ENCODE results near the gene PCDHGA1. TPM values are rescaled to one million over a fixed set of nuclear protein-coding genes. Genes with fewer than 3 reads are reported as not detected.

The PCDHGA1 gene
- polyA plus RNA-seq, 1 donor: 0.58 TPM

- no peak for DNase-seq (ENCODE audit: low read depth)
Measured at GRCh38 chr5:141529873-141530272, 199.6 kb downstream of the PCDHGA1 start.

GRCh38 chr5:141532726-141533125 is 202.4 kb downstream of the PCDHGA1 start:
- no peak for DNase-seq (ENCODE audit: low read depth)

GRCh38 chr5:141533897-141534296 is 203.6 kb downstream of the PCDHGA1 start:
- no peak for DNase-seq (ENCODE audit: low read depth)

- no peak for DNase-seq (ENCODE audit: low read depth)
Measured at GRCh38 chr5:141534492-141535213, 204.3 kb downstream of the PCDHGA1 start.

DNA sequence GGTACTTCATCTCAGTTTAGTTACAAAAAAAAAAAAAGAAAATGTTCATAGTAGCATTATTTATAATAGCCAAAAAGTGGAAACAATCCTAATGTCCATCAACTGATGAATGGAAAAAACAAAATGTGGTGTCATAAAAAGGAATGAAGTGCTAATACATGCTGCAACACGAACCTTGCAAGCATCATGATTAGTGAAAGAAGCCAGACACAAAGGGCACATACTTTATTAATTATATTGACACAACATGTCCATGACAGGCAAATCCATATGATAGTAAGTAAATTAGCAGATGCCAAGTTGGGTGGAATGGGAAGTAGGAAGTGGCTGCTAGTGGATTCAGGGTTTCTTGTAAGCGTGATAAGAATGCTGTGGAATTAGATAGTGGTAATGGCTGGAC is 212.7 kb downstream of the PCDHGA1 start:
- DNase-seq (ENCODE audit: low read depth): no peak

DNA sequence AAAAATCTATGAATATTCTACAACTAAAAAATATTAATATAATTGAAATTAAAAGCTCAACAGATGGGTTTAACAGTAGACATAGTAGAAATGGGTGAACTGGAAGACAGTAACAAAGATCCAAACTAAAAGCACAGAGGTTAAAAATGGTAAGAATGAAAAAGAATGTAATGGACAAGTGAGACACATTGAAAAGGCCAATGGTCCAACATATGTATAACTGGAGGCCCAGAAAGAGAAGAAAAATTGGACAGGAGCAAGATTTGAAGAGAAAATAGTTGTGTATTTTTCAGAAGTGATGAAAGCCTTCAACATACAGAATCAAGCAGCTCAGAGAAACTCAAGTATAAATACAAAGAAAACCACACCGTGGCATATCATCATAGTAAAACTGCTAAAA is 217.2 kb downstream of the PCDHGA1 start:
- no peak for DNase-seq (ENCODE audit: low read depth)

DNA sequence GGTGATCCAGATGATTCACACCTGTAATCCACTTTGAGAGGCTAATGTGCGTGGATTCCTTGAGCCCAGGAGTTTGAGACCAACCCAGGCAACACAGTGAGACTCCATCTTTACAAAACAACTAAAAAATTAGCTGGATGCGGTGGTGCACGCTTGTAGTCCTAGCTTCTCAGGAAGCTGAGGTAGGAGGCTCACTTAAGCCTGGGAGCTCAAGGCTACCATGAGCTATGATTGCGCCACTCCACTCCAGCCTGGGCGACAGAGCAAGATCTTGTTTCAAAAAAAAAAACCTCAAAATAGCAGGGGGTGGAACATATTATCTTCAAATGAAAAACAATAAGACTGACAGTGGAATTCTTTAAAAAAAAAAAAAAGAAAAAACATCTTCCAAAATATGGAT is 217.6 kb downstream of the PCDHGA1 start:
- DNase-seq (ENCODE audit: low read depth): no peak

DNA sequence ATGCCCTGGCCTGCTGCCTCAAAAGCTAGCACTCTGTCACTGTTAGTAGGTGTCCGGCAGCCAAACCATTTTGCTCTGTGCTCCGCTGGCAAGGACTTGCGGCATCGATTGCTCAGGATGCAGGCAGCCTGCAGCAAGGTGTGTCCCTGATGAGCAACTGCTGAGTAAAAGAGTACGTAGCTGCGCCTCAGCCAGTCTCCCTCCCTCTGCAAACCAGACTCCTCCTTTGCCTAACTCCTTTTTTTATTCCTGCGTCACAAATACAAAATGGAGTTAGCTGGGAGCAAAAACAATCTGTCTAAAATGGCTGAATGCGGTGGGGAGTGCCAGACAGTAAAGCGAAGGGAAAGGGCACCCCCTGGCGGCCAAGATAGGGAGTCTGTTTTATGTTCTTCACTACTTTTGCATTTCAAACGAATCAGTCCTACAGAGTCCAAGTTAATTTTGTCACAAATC is 227.4 kb downstream of the PCDHGA1 start:
- DNase-seq (ENCODE audit: low read depth): peak; percentile 90

DNA sequence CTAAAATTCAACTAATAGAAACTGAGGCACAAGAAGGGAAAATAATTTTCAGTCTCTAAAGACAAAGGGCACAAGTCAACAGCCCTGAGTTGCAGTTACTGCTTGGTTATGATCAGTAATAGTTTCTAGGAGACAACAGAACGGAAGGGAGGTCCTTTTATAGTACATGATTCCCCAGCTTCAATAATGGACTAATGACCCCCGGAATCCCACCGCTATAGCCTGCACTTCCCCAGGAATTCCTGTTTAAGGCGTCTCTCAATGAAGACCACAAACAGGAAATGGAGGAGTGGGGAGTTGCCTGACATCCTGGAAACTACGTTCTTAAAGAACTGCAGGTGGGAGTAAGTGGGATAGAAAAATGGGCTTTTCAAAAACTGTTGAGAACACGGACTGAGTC is 227.8 kb downstream of the PCDHGA1 start:
- DNase-seq (ENCODE audit: low read depth): no peak

GRCh38 chr5:141559461-141559860 is 229.1 kb downstream of the PCDHGA1 start:
- no peak for DNase-seq (ENCODE audit: low read depth)

GRCh38 chr5:141560151-141560550 is 229.8 kb downstream of the PCDHGA1 start:
- DNase-seq (ENCODE audit: low read depth): no peak

GRCh38 chr5:141560725-141561483 is 230.6 kb downstream of the PCDHGA1 start:
- DNase-seq (ENCODE audit: low read depth): peak; percentile 95

Other genes starting within 250 kb of the PCDHGA1 start
- 2.2 TPM for gene PCDHB2, start 235.9 kb upstream of the PCDHGA1 start, polyA plus RNA-seq (ENCODE audit: insufficient read length)
- gene PCDHB3, start 230.0 kb upstream of the PCDHGA1 start, polyA plus RNA-seq (ENCODE audit: insufficient read length): 1.6 TPM
- 3.1 TPM for gene PCDHB4, start 208.7 kb upstream of the PCDHGA1 start, polyA plus RNA-seq (ENCODE audit: insufficient read length)
- gene PCDHB5, start 195.3 kb upstream of the PCDHGA1 start, polyA plus RNA-seq (ENCODE audit: insufficient read length): 3.8 TPM
- 1.4 TPM for gene PCDHB6, start 180.5 kb upstream of the PCDHGA1 start, polyA plus RNA-seq (ENCODE audit: insufficient read length)
- gene PCDHB7, start 157.9 kb upstream of the PCDHGA1 start, polyA plus RNA-seq (ENCODE audit: insufficient read length): 1.9 TPM
- 1.8 TPM for gene PCDHB8, start 152.7 kb upstream of the PCDHGA1 start, polyA plus RNA-seq (ENCODE audit: insufficient read length)
- gene PCDHB16, start 148.1 kb upstream of the PCDHGA1 start, polyA plus RNA-seq (ENCODE audit: insufficient read length): 2.5 TPM
- 2.9 TPM for gene PCDHB9, start 143.4 kb upstream of the PCDHGA1 start, polyA plus RNA-seq (ENCODE audit: insufficient read length)
- 3.6 TPM for gene PCDHB10, start 138.2 kb upstream of the PCDHGA1 start, polyA plus RNA-seq (ENCODE audit: insufficient read length)
- gene PCDHB11, start 130.9 kb upstream of the PCDHGA1 start, polyA plus RNA-seq (ENCODE audit: insufficient read length): 2.2 TPM
- 2.5 TPM for gene PCDHB12, start 121.8 kb upstream of the PCDHGA1 start, polyA plus RNA-seq (ENCODE audit: insufficient read length)
- 2.4 TPM for gene PCDHB13, start 116.6 kb upstream of the PCDHGA1 start, polyA plus RNA-seq (ENCODE audit: insufficient read length)
- gene PCDHB14, start 107.2 kb upstream of the PCDHGA1 start, polyA plus RNA-seq (ENCODE audit: insufficient read length): 6.3 TPM
- 7.0 TPM for gene PCDHB15, start 85.1 kb upstream of the PCDHGA1 start, polyA plus RNA-seq (ENCODE audit: insufficient read length)
- 0.10 TPM for gene SLC25A2, start 26.5 kb upstream of the PCDHGA1 start, polyA plus RNA-seq (ENCODE audit: insufficient read length)
- gene TAF7, start 9.7 kb upstream of the PCDHGA1 start, polyA plus RNA-seq (ENCODE audit: insufficient read length): 76.1 TPM
- gene PCDHGA2, start 8.2 kb downstream of the PCDHGA1 start, polyA plus RNA-seq (ENCODE audit: insufficient read length): 2.1 TPM
- 1.1 TPM for gene PCDHGA3, start 13.3 kb downstream of the PCDHGA1 start, polyA plus RNA-seq (ENCODE audit: insufficient read length)
- 0.49 TPM for gene PCDHGB1, start 19.6 kb downstream of the PCDHGA1 start, polyA plus RNA-seq (ENCODE audit: insufficient read length)
- gene PCDHGA4, start 24.5 kb downstream of the PCDHGA1 start, polyA plus RNA-seq (ENCODE audit: insufficient read length): 1.0 TPM
- gene PCDHGB2, start 29.5 kb downstream of the PCDHGA1 start, polyA plus RNA-seq (ENCODE audit: insufficient read length): 1.7 TPM
- 2.6 TPM for gene PCDHGA5, start 33.6 kb downstream of the PCDHGA1 start, polyA plus RNA-seq (ENCODE audit: insufficient read length)
- 1.6 TPM for gene PCDHGB3, start 39.7 kb downstream of the PCDHGA1 start, polyA plus RNA-seq (ENCODE audit: insufficient read length)
- gene PCDHGA6, start 43.4 kb downstream of the PCDHGA1 start, polyA plus RNA-seq (ENCODE audit: insufficient read length): 2.6 TPM
- 1.4 TPM for gene PCDHGA7, start 52.2 kb downstream of the PCDHGA1 start, polyA plus RNA-seq (ENCODE audit: insufficient read length)
- 1.7 TPM for gene PCDHGB4, start 57.2 kb downstream of the PCDHGA1 start, polyA plus RNA-seq (ENCODE audit: insufficient read length)
- gene PCDHGA8, start 62.1 kb downstream of the PCDHGA1 start, polyA plus RNA-seq (ENCODE audit: insufficient read length): 0.73 TPM
- 3.1 TPM for gene PCDHGB5, start 67.4 kb downstream of the PCDHGA1 start, polyA plus RNA-seq (ENCODE audit: insufficient read length)
- 3.3 TPM for gene PCDHGA9, start 72.3 kb downstream of the PCDHGA1 start, polyA plus RNA-seq (ENCODE audit: insufficient read length)
- gene PCDHGB6, start 77.5 kb downstream of the PCDHGA1 start, polyA plus RNA-seq (ENCODE audit: insufficient read length): 3.5 TPM
- gene PCDHGA10, start 82.5 kb downstream of the PCDHGA1 start, polyA plus RNA-seq (ENCODE audit: insufficient read length): 1.4 TPM
- 7.0 TPM for gene PCDHGB7, start 87.2 kb downstream of the PCDHGA1 start, polyA plus RNA-seq (ENCODE audit: insufficient read length)
- 2.7 TPM for gene PCDHGA11, start 90.5 kb downstream of the PCDHGA1 start, polyA plus RNA-seq (ENCODE audit: insufficient read length)
- gene PCDHGA12, start 100.0 kb downstream of the PCDHGA1 start, polyA plus RNA-seq (ENCODE audit: insufficient read length): 1.7 TPM
- 83.8 TPM for gene PCDHGC3, start 145.5 kb downstream of the PCDHGA1 start, polyA plus RNA-seq (ENCODE audit: insufficient read length)
- 1.8 TPM for gene PCDHGC4, start 154.5 kb downstream of the PCDHGA1 start, polyA plus RNA-seq (ENCODE audit: insufficient read length)
- gene PCDHGC5, start 158.6 kb downstream of the PCDHGA1 start, polyA plus RNA-seq (ENCODE audit: insufficient read length): 0.78 TPM

Data from forelimb muscle (tissue), 1 donor.